HepG2 (cell line): ENCODE results near the gene TRIM37. TPM values are rescaled to one million over a fixed set of nuclear protein-coding genes. Genes with fewer than 3 reads are reported as not detected.

Experiments
- ATAC-seq: fragments of 200-7000 bp; cut with Tn5 transposase; 3 replicates; pipeline ENCODE4 v1.9.1; 2020; ENCODE audit warnings: mild to moderate bottlenecking, moderate library complexity
- BruUV-seq: library from RNA; stranded (reverse); fragments of 400-500 nt; replicated peaks from 2 replicates; lab custom pipeline; 2021; lab: Mats Ljungman, UMichigan
- CTCF ChIA-PET: fragments of 300-600 bp; formaldehyde crosslinking; extraction: SDS; loops from one replicate; lab custom pipeline; 2021; ENCODE audit warnings: low total read pairs, inconsistent platforms, low intra/inter-chr PET ratio; lab: Yijun Ruan, JAX
- POLR2A ChIA-PET: fragments of 350-600 bp; sonication (Branson Sonifier 250); formaldehyde crosslinking; loops from one replicate; lab custom pipeline; 2020; ENCODE audit warnings: antibody characterized with exemption, inconsistent platforms; lab: Yijun Ruan, JAX
- DNase-seq: peaks from one replicate; pipeline ENCODE4 v3.0.0-alpha.2; 2015; ENCODE audit warnings: low spot score
- FAIRE-seq: peaks from 3 replicates; lab custom pipeline; 2011; peaks lifted over from hg19 to GRCh38; lab: Jason Lieb, UNC
- H2AFZ ChIP-seq: one replicate; pipeline ENCODE4 v1.6.1; 2011; ENCODE audit warnings: low read length, inconsistent platforms
- H3K27ac ChIP-seq: fragments of 300-600 bp; 3 replicates; pipeline ENCODE4 v1.8.0; 2011; ENCODE audit warnings: mixed run types, mild to moderate bottlenecking, mixed read lengths, low read length, inconsistent platforms; ENCODE audit not compliant: insufficient read depth; ENCODE audit errors: extremely low read length
- H3K27me3 ChIP-seq, 2 experiments: fragments of 200-600 bp in 1 of 2; 2 replicates in 1 of 2; 3 replicates in 1 of 2; pipeline versions ENCODE4 v1.6.0 to v1.8.0; 2011; ENCODE audit warnings: low read length in 2 of 2, mild to moderate bottlenecking in 2 of 2, moderate library complexity in 2 of 2, inconsistent platforms in 1 of 2; ENCODE audit not compliant: insufficient read depth in 2 of 2, control insufficient read depth in 1 of 2
- H3K36me3 ChIP-seq, 2 experiments: fragments of 200-600 bp in 1 of 2; replicated peaks in 1 of 2; 2 replicates in 1 of 2; 3 replicates in 1 of 2; pipeline versions ENCODE4 v1.5.1 to v1.8.0; 2011; ENCODE audit warnings: low read length in 2 of 2, inconsistent platforms in 1 of 2; ENCODE audit not compliant: insufficient read depth in 2 of 2, control insufficient read depth in 1 of 2
- H3K4me1 ChIP-seq: 2 replicates; pipeline ENCODE4 v1.5.1; 2012; ENCODE audit warnings: low read length, inconsistent platforms; ENCODE audit not compliant: insufficient read depth
- H3K4me2 ChIP-seq: 2 replicates; pipeline ENCODE4 v1.6.0; 2011; ENCODE audit warnings: low read depth, low read length, inconsistent platforms
- H3K4me3 ChIP-seq, 3 experiments: fragments of 200-600 bp in 1 of 3; sonication (generic), shearing (Covaris generic) in 1 of 3; replicated peaks in 1 of 3; 2 replicates each; pipeline ENCODE4 v1.5.1; 2011 to 2016; ENCODE audit warnings: low read length in 3 of 3, inconsistent platforms in 2 of 3, low read depth in 2 of 3, mild to moderate bottlenecking in 2 of 3, control low read depth in 1 of 3, mixed read lengths in 1 of 3; ENCODE audit not compliant: insufficient read depth in 1 of 3
- H3K79me2 ChIP-seq: one replicate; pipeline ENCODE4 v1.6.1; 2011; ENCODE audit warnings: low read length, inconsistent platforms; ENCODE audit not compliant: insufficient read depth
- H3K9ac ChIP-seq: 2 replicates; pipeline ENCODE4 v1.6.0; 2011; ENCODE audit warnings: mild to moderate bottlenecking, low read depth, low read length, inconsistent platforms; ENCODE audit not compliant: insufficient read depth
- H3K9me3 ChIP-seq: 2 replicates; pipeline ENCODE4 v1.5.1; 2012; ENCODE audit warnings: mild to moderate bottlenecking, low read length
- H4K20me1 ChIP-seq: 2 replicates; pipeline ENCODE4 v1.6.0; 2011; ENCODE audit warnings: inconsistent platforms, mild to moderate bottlenecking, low read length, moderate library complexity; ENCODE audit not compliant: insufficient read depth
- BRCA1 ChIP-seq: sonication (generic); formaldehyde crosslinking; IDR thresholded peaks from 2 replicates; pipeline ENCODE4 v1.4.0; 2020; ENCODE audit warnings: missing genetic modification reagents
- FOXK1 ChIP-seq: sonication (generic); formaldehyde crosslinking; IDR thresholded peaks from 2 replicates; pipeline ENCODE4 v1.4.0; 2020; ENCODE audit warnings: low read depth, missing genetic modification reagents, borderline replicate concordance
- HMGA1 ChIP-seq: sonication (generic); formaldehyde crosslinking; conservative IDR thresholded peaks from 2 replicates; pipeline ENCODE4 v1.4.0; 2020; ENCODE audit warnings: missing genetic modification reagents
- HNRNPLL ChIP-seq: fragments of 200-400 bp; formaldehyde crosslinking; IDR thresholded peaks from 2 replicates; pipeline ENCODE4 v1.6.1; 2017; ENCODE audit warnings: mild to moderate bottlenecking, low read depth, low read length; ENCODE audit not compliant: poor library complexity, severe bottlenecking
- NONO ChIP-seq, 2 experiments: fragments of 450-650 bp in 1 of 2; sonication (generic) in 1 of 2; formaldehyde crosslinking in 1 of 2; IDR thresholded peaks in 1 of 2; conservative IDR thresholded peaks in 1 of 2; 2 replicates each; pipeline versions ENCODE4 v1.6.1 to v1.8.0; 2017 to 2022; ENCODE audit warnings: mild to moderate bottlenecking in 1 of 2, missing genetic modification reagents in 1 of 2, moderate library complexity in 1 of 2
- POGZ ChIP-seq: sonication (generic); formaldehyde crosslinking; IDR thresholded peaks from 2 replicates; pipeline ENCODE4 v1.4.0; 2020; ENCODE audit warnings: mild to moderate bottlenecking, missing genetic modification reagents
- SALL2 ChIP-seq: sonication (generic); formaldehyde crosslinking; IDR thresholded peaks from 2 replicates; pipeline ENCODE4 v1.8.1; 2023; ENCODE audit warnings: mild to moderate bottlenecking, missing genetic modification reagents, inconsistent platforms
- ZNF441 ChIP-seq: sonication (generic); formaldehyde crosslinking; IDR thresholded peaks from 2 replicates; pipeline ENCODE4 v1.7.0; 2021; ENCODE audit warnings: missing genetic modification reagents, borderline replicate concordance
- ZNF850 ChIP-seq: sonication (generic); formaldehyde crosslinking; conservative IDR thresholded peaks from 2 replicates; pipeline ENCODE4 v1.9.0; 2021; ENCODE audit warnings: mild to moderate bottlenecking, missing genetic modification reagents
- WGBS: methylation state at CpG from one replicate; pipeline ENCODE4 v1.1.6; 2017; ENCODE audit warnings: low lambda C conversion rate; 5-methylcytosine and 5-hydroxymethylcytosine counted together
- in situ Hi-C: cut with HindIII; loops from 2 replicates; pipeline ENCODE4 v1.10.0; 2017; ENCODE audit warnings: low pct_unique_long_range_greater_than_20kb; ENCODE audit not compliant: extremely low pct_ligation_motif_present
- intact Hi-C: fragments of 100-400 bp; cut with micrococcal nuclease; formaldehyde crosslinking; loops from one replicate; pipeline ENCODE4 v1.10.0; 2022; ENCODE audit not compliant: unreplicated experiment
- polyA plus RNA-seq, 8 experiments: library from polyadenylated mRNA; depleted of rRNA in 3 of 8; stranded (reverse) in 7 of 8; unstranded in 1 of 8; fragments of >200 nt; fragmentation: Illumina TruSeq in 4 of 8; extraction: Trizol in 4 of 8; gene quantifications; 2 replicates each; pipeline versions ENCODE4 v1.2.1 to v1.2.3, GENCODE V29; 2011 to 2016; ENCODE audit warnings: low read depth in 4 of 8, missing spikeins in 1 of 8, mixed read lengths in 1 of 8; ENCODE audit not compliant: insufficient read depth in 1 of 8
- total RNA-seq, 5 experiments: library from RNA; depleted of rRNA; stranded (reverse); fragments of >200 nt; fragmentation: Illumina TruSeq; extraction: Trizol; gene quantifications; 2 replicates each; pipeline ENCODE4 v1.2.3, GENCODE V29; 2016; ENCODE audit warnings: low read depth in 1 of 5
- TF ChIP-seq, protein P1 (sequence below): sonication (generic); formaldehyde crosslinking; IDR thresholded peaks from 2 replicates; pipeline ENCODE4 v1.4.0; 2020; ENCODE audit warnings: mild to moderate bottlenecking, missing genetic modification reagents
- TF ChIP-seq, protein P2 (sequence below): sonication (generic); formaldehyde crosslinking; conservative IDR thresholded peaks from 2 replicates; pipeline ENCODE4 v1.4.0; 2020; ENCODE audit warnings: missing genetic modification reagents
- TF ChIP-seq, protein P3 (sequence below): sonication (generic); formaldehyde crosslinking; IDR thresholded peaks from 2 replicates; pipeline ENCODE4 v1.4.0; 2020; ENCODE audit warnings: missing genetic modification reagents

The TRIM37 gene
- total and polyA plus RNA-seq, 2 of the 13 experiments (the other 11 are each of a cell fraction or from before 2014, with no cell fraction given): 12.4 to 39.1 TPM

DNA sequence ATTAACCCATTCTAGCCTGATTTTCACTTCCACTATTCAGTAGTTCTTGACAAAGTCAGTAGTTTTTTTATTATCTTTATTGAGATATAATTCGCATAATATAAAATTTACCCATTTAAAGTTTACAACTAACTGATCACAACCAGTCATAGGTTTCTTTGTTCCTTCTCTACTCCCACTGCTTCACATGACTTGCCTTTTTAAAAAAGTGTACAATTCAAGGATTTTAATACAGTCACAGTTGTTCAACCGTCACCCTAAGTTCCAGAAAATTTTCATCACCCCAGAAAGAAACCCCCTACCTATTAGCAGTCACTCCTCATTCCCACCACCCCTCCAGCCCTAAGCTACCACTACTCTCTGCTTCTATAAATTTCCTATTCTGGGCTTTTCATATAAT is 162.5 kb downstream of the TRIM37 start:
- Histone ChIP-seq H3K4me1 (no peaks in the 10 kb centered on the region), H3K27me3 (no peaks in the 10 kb centered on the region; a peak in 1 of 5 replicates), H3K36me3 (no peaks in the 10 kb centered on the region), H3K27ac (no peak overlapping the region), H2AFZ (no peak overlapping the region), H3K9me3 (no peaks in the 10 kb centered on the region), H3K4me3 (no peak overlapping the region), H3K4me2 (no peak overlapping the region), H3K79me2 (no peaks in the 10 kb centered on the region), H3K9ac (no peak overlapping the region), H4K20me1 (no peaks in the 10 kb centered on the region)
- no peak for TF ChIP-seq ZNF441 (CRISPR knock-in tag)
- TF ChIP-seq, protein P1, sequence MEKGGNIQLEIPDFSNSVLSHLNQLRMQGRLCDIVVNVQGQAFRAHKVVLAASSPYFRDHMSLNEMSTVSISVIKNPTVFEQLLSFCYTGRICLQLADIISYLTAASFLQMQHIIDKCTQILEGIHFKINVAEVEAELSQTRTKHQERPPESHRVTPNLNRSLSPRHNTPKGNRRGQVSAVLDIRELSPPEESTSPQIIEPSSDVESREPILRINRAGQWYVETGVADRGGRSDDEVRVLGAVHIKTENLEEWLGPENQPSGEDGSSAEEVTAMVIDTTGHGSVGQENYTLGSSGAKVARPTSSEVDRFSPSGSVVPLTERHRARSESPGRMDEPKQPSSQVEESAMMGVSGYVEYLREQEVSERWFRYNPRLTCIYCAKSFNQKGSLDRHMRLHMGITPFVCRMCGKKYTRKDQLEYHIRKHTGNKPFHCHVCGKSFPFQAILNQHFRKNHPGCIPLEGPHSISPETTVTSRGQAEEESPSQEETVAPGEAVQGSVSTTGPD (CRISPR knock-in tag): no peak
- TF ChIP-seq NONO (IDR thresholded peaks at IDR 0.05): no peak
- TF ChIP-seq NONO (CRISPR knock-in tag; conservative IDR thresholded peaks at IDR 0.05): no peak
- no peak for TF ChIP-seq FOXK1
- TF ChIP-seq BRCA1: no peak
- TF ChIP-seq ZNF850 (CRISPR knock-in tag): no peak
- TF ChIP-seq, protein P2, sequence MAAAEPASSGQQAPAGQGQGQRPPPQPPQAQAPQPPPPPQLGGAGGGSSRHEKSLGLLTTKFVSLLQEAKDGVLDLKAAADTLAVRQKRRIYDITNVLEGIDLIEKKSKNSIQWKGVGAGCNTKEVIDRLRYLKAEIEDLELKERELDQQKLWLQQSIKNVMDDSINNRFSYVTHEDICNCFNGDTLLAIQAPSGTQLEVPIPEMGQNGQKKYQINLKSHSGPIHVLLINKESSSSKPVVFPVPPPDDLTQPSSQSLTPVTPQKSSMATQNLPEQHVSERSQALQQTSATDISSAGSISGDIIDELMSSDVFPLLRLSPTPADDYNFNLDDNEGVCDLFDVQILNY (CRISPR knock-in tag): no peak
- no peak for TF ChIP-seq SALL2 (CRISPR knock-in tag)
- TF ChIP-seq POGZ (CRISPR knock-in tag): no peak
- TF ChIP-seq, protein P3, sequence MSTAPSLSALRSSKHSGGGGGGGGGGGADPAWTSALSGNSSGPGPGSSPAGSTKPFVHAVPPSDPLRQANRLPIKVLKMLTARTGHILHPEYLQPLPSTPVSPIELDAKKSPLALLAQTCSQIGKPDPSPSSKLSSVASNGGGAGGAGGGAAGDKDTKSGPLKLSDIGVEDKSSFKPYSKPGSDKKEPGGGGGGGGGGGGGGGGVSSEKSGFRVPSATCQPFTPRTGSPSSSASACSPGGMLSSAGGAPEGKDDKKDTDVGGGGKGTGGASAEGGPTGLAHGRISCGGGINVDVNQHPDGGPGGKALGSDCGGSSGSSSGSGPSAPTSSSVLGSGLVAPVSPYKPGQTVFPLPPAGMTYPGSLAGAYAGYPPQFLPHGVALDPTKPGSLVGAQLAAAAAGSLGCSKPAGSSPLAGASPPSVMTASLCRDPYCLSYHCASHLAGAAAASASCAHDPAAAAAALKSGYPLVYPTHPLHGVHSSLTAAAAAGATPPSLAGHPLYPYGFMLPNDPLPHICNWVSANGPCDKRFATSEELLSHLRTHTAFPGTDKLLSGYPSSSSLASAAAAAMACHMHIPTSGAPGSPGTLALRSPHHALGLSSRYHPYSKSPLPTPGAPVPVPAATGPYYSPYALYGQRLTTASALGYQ (CRISPR knock-in tag): no peak
- no peak for TF ChIP-seq HMGA1 (CRISPR knock-in tag)
- TF ChIP-seq HNRNPLL: no peak
- intact Hi-C loops: no loop called here
- BruUV-seq: no TSS peak
- POLR2A ChIA-PET: no interaction called here
- in situ Hi-C loops: no loop called here
- DNase-seq (no peak), FAIRE-seq (no peak), ATAC-seq (no peak)
- WGBS: 58% methylated on average over 2 of the region's 2 CpGs
- CTCF ChIA-PET: no interaction called here
